HG03066 (cell line): ENCODE measurements around the gene ZNF429.
"Not testable (repeated sequence)": the region's sequence is repeated elsewhere in the genome, so short reads cannot be mapped to it uniquely, and the experiment has no call there.

Experiments
- ATAC-seq: cut with Tn5 transposase; IDR thresholded peaks from one replicate; pipeline ENCODE4 v1.9.1; 2021; ENCODE audit warnings: low read depth; ENCODE audit not compliant: unreplicated experiment

Gene ZNF429

DNA sequence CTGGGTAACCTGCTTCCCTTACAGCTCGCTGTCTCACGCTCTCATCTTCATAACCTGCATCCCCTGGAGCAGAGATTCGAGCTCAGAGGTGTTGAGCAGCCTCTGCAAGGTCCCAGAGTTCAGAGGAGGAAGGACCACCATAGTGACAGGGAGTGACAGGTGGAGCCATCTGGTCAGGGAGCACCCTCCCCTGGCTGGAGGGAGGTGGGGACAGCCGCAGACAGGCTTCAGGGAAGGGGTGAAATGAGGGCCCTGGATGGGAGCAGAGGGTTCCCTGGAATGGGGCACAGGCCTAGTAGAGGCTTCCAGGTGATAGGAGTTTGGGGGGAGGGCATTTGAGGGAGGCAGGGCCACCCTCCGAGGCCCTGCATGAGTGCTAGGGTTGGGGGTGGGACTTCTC, 82.1 kb downstream of the ZNF429 start:
- ATAC-seq: no peak

DNA sequence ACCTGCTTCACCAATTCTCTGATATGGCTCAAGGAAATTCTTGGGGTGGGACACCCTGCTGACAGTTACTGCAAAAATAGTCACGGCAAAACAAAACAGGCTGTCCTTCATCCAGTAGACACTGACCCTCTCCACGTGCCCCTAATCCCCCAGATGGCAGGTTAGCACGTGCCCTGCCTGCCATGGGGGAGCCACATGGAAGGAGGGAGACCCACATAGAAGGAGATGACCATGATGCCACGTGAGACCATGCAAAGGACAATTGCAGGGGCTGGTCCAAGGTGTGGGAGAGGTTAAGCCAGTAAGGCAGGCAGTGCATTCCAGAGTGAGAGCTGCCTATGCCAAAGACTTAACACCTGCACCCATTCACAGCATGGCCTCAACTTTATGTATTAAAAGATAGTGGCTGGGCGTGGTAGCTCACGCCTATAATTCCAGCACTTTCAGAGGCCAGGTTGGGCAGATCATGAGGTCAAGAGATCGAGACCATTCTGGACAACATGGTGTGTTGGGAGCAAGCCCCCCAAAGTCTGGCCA, 82.7 kb downstream of the ZNF429 start:
- ATAC-seq: no peak

DNA sequence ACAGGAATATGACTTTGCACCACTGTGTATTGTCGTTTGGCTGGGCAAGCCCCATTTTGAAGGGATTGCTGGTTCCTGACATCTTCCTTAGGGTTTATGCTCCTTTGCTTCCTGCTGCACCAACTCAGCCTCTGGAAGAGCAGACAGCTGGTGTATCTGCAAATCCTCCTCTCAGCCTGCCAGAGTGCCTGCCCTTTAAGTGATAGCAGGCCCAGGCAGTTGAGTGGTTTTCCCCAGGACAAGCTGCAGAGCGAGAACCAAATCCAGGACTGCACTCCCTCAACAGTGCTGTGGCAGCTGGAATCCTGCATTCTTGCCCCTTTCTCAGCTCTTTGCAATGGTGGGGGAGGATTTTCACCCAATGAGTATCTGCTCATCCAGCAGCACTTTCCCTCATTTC, 85.5 kb downstream of the ZNF429 start:
- no peak for ATAC-seq

DNA sequence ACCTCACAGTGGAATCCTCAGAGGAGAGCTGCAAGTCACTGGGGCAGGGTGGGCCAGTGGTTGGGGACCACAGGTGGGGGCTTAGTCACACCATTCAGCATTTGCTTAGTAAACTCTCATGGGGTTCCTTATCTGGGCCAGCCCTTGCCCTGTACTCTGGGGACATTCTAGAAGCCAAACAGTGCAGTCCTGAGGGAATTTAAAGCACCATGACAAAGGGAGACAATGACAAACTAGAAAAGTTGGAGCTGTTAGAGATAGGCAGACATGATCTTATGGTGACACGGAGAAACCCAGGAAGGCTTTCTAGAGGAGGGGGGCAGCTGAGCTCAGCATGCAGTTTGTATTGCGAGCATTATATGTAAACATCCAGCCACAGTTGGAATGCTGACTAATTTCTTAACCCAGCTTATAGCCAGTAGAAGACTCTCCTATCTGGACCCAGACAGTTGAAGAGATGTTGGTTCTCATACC, 87.6 kb downstream of the ZNF429 start:
- ATAC-seq: no peak

DNA sequence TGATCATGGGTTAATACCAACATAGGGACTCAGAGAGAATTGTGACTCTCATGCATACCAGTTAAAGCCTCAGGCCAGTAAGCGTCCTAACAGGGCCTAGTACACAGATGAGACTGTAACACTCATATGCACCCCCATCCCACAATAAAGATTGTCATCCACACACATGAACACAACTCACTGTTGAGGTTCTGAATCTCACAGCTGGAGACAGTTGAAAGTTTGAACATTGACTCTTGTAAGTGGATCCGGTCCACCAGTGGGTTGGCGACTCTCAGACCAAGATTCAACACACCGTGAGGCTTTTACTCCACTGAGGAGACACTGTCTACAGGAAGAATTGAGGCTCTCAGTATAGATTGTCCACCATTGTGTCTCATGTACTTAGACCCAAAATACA, 88.1 kb downstream of the ZNF429 start:
- no peak for ATAC-seq

DNA sequence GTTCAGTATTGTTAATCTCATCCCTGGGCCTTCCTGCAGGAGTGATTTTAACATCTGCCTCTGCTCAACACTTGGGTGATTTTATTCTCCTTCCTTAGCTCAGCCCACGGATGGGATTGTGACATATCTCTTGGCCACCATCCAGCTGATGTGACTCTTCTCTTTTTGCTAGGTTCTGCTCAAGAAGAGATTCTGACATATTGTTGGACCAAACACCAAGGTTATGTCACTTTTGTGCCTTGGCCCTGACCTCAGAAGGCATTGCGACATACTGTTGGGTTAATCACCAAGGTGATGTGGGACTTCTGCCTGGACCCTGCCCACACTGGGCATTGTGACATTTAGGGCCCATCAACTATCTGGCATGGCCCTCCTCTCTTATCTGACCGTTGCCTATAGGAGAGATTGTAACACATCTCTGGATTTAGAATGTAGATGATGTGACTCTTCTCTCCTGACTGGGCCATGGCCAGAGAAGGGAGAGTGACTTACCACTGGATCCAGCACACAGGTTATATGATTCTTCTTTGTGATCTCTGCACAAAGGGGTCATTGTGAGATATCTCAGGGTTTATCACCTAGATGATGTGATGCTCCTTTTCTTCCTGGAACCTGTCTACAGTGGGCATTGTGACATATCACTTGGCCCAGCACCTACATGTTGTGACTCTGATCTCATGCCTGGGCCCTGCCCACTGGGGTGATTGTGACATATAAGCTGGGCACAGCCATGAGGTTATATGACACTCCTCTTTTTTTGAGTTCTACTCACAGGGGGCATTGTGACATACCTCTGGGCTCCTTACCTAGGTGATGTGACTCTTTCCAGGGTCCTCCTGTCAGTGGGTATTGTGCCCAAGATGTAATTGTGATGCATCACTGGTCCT, 88.8 kb downstream of the ZNF429 start:
- ATAC-seq: no peak

DNA sequence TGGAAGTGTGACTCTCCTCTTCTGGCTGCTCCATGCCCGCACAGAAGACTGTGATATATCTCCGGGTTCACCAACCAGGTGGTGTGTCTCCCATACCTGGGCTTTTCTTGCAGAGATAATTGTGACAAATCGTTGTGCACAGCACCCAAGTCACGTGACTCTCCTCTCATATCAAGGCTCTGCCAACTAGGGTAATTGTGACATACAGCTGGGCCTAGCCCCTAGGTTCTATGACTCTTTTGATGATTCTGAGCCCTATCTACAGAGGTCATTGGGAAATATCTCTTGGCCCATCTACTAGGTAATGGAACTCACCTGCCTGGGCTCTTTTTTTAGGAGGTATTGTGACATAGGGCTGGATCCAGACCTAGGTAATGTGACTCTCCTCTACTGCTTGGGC, 89.8 kb downstream of the ZNF429 start:
- ATAC-seq: no peak

DNA sequence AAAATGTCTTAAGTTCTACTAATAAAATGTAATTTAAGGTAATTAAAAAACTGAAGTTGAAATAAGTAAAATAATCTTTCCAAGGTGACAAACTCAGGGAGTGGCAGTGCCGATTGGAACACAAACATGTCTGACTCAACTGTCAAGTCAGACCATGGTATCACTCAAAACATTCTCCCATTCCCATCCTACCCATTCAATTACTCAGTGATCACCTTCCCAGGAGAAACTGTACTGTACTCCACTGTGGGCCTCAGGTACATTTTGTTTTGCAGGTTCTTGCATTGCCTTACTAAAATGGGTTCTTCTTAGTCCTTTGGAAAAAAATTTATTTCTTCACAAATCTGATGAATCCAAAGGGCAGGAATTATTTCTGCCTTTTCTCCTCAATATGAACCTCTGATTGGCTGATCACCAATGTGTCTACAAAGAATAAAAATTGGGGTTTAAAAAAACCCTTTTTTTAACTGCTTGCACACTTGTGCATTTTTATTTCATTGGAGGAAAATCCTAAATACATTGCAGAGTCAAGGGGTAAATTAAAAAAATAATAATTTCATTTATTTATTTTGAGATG, 96.8 kb downstream of the ZNF429 start:
- no peak for ATAC-seq

DNA sequence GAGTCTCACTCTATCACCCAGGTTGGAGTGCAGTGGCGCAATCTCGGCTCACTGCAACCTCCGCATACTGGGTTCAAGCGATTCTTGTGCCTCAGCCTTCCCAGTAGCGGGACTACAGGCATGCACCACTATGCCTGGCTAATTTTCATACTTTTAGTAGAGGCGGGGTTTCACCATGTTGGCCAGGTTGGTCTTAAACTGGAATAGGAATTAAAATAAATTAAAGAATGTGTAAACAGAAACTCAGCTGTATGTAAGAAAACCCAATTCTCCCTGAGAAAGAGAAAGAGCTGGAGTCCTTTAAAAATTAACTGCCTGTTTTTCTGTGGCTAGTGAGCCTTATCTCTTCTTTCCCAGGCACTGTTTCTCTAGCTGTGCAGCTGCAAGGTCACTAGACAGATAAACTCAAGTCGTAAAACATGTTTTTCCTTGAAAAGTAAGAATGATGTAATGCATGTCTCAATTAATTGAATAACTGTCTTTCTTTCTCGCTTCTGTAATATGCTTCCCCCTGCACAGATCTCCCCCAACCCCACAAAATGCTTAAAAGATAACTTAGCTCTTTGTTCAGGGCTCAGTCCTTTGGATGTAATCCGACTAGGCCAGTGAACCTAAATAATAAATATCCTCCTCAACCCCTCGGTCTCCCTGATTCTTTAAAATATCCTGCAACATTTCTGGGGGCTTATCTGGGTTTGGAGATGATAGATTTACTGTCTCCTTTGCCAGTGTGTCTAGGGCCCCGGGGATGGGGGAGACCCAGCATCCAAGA, 97.4 kb downstream of the ZNF429 start:
- not testable (repeated sequence) for ATAC-seq

DNA sequence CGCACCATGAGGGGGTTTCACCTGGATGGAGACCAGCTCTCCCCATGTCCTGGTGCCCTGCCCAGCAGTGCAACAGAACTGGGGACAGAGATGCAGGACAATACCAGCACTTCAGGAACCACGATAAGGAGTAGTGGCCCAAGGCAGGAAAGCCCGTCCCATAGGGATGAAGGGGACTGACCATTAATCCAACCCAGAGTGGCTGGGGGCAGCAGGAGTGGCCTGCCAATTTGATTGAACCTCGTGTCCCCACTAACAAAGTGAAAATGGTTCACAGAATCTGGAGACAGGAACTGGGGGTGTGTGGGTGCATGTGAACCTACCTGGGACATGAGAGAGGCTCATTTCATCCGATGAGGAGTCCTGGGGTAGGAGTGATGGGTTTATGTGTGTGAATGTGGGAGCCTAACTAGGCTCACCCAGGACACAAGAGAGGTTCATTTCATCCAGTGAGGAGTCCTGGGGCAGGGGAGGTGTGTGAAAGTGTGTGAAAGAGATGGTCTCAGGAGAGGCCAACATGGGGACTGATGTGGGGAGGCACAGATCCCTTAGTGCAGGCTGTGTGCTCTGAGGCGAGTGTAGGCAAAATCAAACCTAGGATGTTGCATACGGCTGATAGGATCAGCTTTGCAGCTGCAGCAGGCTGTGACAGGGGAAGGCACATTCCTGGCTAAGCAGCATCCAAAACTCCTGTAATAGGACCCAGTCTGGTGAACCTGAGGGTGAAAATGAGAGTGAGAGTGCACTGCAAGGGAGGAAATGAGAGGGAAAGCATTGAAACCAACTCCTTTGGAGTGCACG, 98.2 kb downstream of the ZNF429 start:
- no peak for ATAC-seq

DNA sequence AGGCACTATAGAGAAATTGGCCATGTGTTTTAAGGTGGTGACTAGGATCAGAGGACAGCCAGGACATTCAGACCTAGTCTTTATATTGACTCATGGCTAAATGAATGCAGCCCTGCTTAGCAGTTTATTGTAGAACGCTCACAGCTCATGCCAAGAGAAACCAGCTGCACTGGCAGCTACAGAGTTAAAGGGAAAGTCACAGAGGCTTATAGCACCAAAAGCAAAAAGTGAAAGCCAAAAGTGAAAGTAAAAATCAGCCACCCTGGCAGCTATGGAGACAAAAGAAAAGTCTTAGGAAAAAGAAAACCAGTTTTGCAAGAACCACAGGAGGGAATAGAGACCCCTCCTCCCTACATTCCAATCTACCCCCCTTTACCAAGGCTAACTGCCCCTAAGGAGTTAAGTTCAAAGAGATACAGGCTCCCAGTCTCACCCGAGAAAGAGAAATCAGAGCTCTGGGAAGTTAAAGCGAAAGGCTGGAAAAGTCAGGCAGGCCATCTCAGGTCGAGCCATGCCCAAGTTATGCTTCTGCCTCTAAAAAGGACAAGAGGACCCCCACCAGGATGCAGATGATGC, 99.0 kb downstream of the ZNF429 start:
- ATAC-seq: no peak
